ENCODE results near the gene TMEM98.

- TF ChIP-seq CTCF (IDR thresholded peaks at IDR 0.05) (no peak), ZFX (IDR thresholded peaks at IDR 0.05; ENCODE audit: borderline replicate concordance) (no peak)
Measured at GRCh38 chr17:32929588-32929987, 1.6 kb downstream of the TMEM98 start.
